ENCODE results near the gene GDPD3. TPM values are rescaled to one million over a fixed set of nuclear protein-coding genes. Genes with fewer than 3 reads are reported as not detected.

Gene GDPD3
- total RNA-seq (2022) (5.8 and 8.4 TPM in 2 replicates), Bru-seq, nascent RNA (percentile 38 among the genes with signal in this experiment), BruChase-seq, experiment 1, labeled RNA remaining after a 2-hour chase (percentile 43 among the genes with signal in this experiment), BruChase-seq, experiment 2, labeled RNA remaining after a 6-hour chase (percentile 35 among the genes with signal in this experiment)
- long read RNA-seq, partial matches to known transcripts = 0 of 1 reads
- long read RNA-seq, other reads (novel, unspliced or antisense) = 1 of 1 reads

GRCh38 chr16:30113031-30113710, at the start of gene GDPD3:
GDPD3 (minus strand) TSS chr16:30113537; CDS start chr16:30113478, 59 bp downstream.
- peaks cover 12% of the 10 kb centered on the region for H3K36me3 Mint-ChIP-seq (ENCODE audit: insufficient read depth, unreplicated experiment)
- peaks cover 9% of the 10 kb centered on the region for H3K4me1 Mint-ChIP-seq (ENCODE audit: low read depth, unreplicated experiment)
- Histone ChIP-seq H3K27me3 (replicated peaks; ENCODE audit: control insufficient read depth, insufficient read depth, low read length) (no peaks in the 10 kb centered on the region), H3K36me3 (ENCODE audit: control insufficient read depth, insufficient read depth, low read length) (peaks cover 1% of the 10 kb centered on the region; the same call in 1 of the 2 replicates), H3K4me3 (ENCODE audit: low read depth, low read length) (no peak within 1 kb of the TSS), H3K9me3 (no peaks in the 10 kb centered on the region), H3K4me1 (peaks cover 18% of the 10 kb centered on the region; the same call in 1 of the 2 replicates)
- no peak within 1 kb of the TSS for H3K4me3 Mint-ChIP-seq (ENCODE audit: unreplicated experiment)
- BruUV-seq (replicated peaks) = no TSS peak
- peak in 1 of 2 experiments; percentile 38 for DNase-seq
- no peak for TF ChIP-seq CTCF (IDR thresholded peaks at IDR 0.05; ENCODE audit: insufficient read depth in 1 of 2, low read depth in 1 of 2, low read length in 1 of 2, severe bottlenecking in 1 of 2, unreplicated experiment in 1 of 2)
- intact Hi-C loops (cut with micrococcal nuclease; ENCODE audit: unreplicated experiment) = no loop called here
- H3K9me3 Mint-ChIP-seq (ENCODE audit: unreplicated experiment) = no peaks in the 10 kb centered on the region
- no peaks in the 10 kb centered on the region for H3K27me3 Mint-ChIP-seq (ENCODE audit: insufficient read depth, unreplicated experiment)
- CTCF ChIA-PET = interaction anchor here (0.8 to 1.8 kb wide), 7 partner anchors 9 to 296 kb away, joined by 3 to 22 read pairs (median 5); partner anchors contain the start of genes MAPK3, TAOK2 and TBX6
- peak within 1 kb of the TSS; percentile 2 for H3K27ac Mint-ChIP-seq (ENCODE audit: unreplicated experiment)
- POLR2A ChIA-PET = interaction anchor here (0.5 kb wide), 1 partner anchor 94 kb away, joined by 3 read pairs; no protein-coding TSS in a partner anchor

GRCh38 chr16:30157214-30157613, 43.9 kb upstream of the GDPD3 start:
- no peaks in the 10 kb centered on the region for H3K4me1 ChIP-seq
- DNase-seq = no peak
- Mint-ChIP-seq H3K4me3 (ENCODE audit: unreplicated experiment) (no peak overlapping the region), H3K4me1 (ENCODE audit: low read depth, unreplicated experiment) (no peaks in the 10 kb centered on the region), H3K27me3 (ENCODE audit: insufficient read depth, unreplicated experiment) (no peaks in the 10 kb centered on the region), H3K36me3 (ENCODE audit: insufficient read depth, unreplicated experiment) (no peaks in the 10 kb centered on the region), H3K27ac (ENCODE audit: unreplicated experiment) (no peak overlapping the region), H3K9me3 (ENCODE audit: unreplicated experiment) (no peaks in the 10 kb centered on the region)
- H3K27me3 ChIP-seq (replicated peaks; ENCODE audit: control insufficient read depth, insufficient read depth, low read length) = no peaks in the 10 kb centered on the region
- H3K36me3 ChIP-seq (ENCODE audit: control insufficient read depth, insufficient read depth, low read length) = no peaks in the 10 kb centered on the region
- no peaks in the 10 kb centered on the region for H3K9me3 ChIP-seq
- no peak overlapping the region for H3K4me3 ChIP-seq (ENCODE audit: low read depth, low read length)
- intact Hi-C loops (cut with micrococcal nuclease; ENCODE audit: unreplicated experiment) = no loop called here
- ChIA-PET CTCF (no interaction called here), POLR2A (no interaction called here)
- no peak for TF ChIP-seq CTCF (IDR thresholded peaks at IDR 0.05; ENCODE audit: insufficient read depth in 1 of 2, low read depth in 1 of 2, low read length in 1 of 2, severe bottlenecking in 1 of 2, unreplicated experiment in 1 of 2)
- BruUV-seq (replicated peaks) = no TSS peak

GRCh38 chr16:30155188-30155587, 41.9 kb upstream of the GDPD3 start:
- no peaks in the 10 kb centered on the region for H3K9me3 Mint-ChIP-seq (ENCODE audit: unreplicated experiment)
- POLR2A ChIA-PET = no interaction called here
- Histone ChIP-seq H3K9me3 (no peaks in the 10 kb centered on the region), H3K27me3 (replicated peaks; ENCODE audit: control insufficient read depth, insufficient read depth, low read length) (no peaks in the 10 kb centered on the region), H3K4me3 (ENCODE audit: low read depth, low read length) (no peak overlapping the region), H3K4me1 (no peaks in the 10 kb centered on the region), H3K36me3 (ENCODE audit: control insufficient read depth, insufficient read depth, low read length) (no peaks in the 10 kb centered on the region)
- no peaks in the 10 kb centered on the region for H3K36me3 Mint-ChIP-seq (ENCODE audit: insufficient read depth, unreplicated experiment)
- no peak for TF ChIP-seq CTCF (IDR thresholded peaks at IDR 0.05; ENCODE audit: insufficient read depth in 1 of 2, low read depth in 1 of 2, low read length in 1 of 2, severe bottlenecking in 1 of 2, unreplicated experiment in 1 of 2)
- DNase-seq = no peak
- H3K27ac Mint-ChIP-seq (ENCODE audit: unreplicated experiment) = no peak overlapping the region
- intact Hi-C loops (cut with micrococcal nuclease; ENCODE audit: unreplicated experiment) = no loop called here
- H3K27me3 Mint-ChIP-seq (ENCODE audit: insufficient read depth, unreplicated experiment) = no peaks in the 10 kb centered on the region
- CTCF ChIA-PET = no interaction called here
- no TSS peak for BruUV-seq (replicated peaks)
- no peak overlapping the region for H3K4me3 Mint-ChIP-seq (ENCODE audit: unreplicated experiment)
- H3K4me1 Mint-ChIP-seq (ENCODE audit: low read depth, unreplicated experiment) = no peaks in the 10 kb centered on the region
